ENCODE measurements around the gene PODN.

- TF ChIP-seq, protein P1, sequence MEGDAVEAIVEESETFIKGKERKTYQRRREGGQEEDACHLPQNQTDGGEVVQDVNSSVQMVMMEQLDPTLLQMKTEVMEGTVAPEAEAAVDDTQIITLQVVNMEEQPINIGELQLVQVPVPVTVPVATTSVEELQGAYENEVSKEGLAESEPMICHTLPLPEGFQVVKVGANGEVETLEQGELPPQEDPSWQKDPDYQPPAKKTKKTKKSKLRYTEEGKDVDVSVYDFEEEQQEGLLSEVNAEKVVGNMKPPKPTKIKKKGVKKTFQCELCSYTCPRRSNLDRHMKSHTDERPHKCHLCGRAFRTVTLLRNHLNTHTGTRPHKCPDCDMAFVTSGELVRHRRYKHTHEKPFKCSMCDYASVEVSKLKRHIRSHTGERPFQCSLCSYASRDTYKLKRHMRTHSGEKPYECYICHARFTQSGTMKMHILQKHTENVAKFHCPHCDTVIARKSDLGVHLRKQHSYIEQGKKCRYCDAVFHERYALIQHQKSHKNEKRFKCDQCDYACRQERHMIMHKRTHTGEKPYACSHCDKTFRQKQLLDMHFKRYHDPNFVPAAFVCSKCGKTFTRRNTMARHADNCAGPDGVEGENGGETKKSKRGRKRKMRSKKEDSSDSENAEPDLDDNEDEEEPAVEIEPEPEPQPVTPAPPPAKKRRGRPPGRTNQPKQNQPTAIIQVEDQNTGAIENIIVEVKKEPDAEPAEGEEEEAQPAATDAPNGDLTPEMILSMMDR (IDR thresholded peaks at IDR 0.05) = no peak
- no peak for TF ChIP-seq POLR2A (IDR thresholded peaks at IDR 0.05)
Measured at GRCh38 chr1:53075206-53075605, 13.2 kb downstream of the PODN start.

Measured in body of pancreas (tissue), 4 donors.